Hepatocyte (in vitro differentiated cells): ENCODE measurements around the gene HPX. TPM values are rescaled to one million over a fixed set of nuclear protein-coding genes. Genes with fewer than 3 reads are reported as not detected.

Experiments
- DNase-seq: peaks from one replicate; pipeline ENCODE4 v3.0.0-alpha.2; 2016; ENCODE audit warnings: low spot score
- H2AFZ ChIP-seq: fragments of 200-600 bp; sonication (generic); 2 replicates; pipeline ENCODE4 v1.6.0; 2016; ENCODE audit warnings: antibody characterized with exemption, mild to moderate bottlenecking
- H3K27ac ChIP-seq: fragments of 200-600 bp; sonication (generic); 2 replicates; pipeline ENCODE4 v1.5.1; 2016; ENCODE audit warnings: mild to moderate bottlenecking
- H3K27me3 ChIP-seq: fragments of 200-600 bp; sonication (generic); 2 replicates; pipeline ENCODE4 v1.6.1; 2016
- H3K36me3 ChIP-seq: fragments of 200-600 bp; sonication (generic); replicated peaks from 2 replicates; pipeline ENCODE4 v1.5.1; 2016; ENCODE audit warnings: low read depth; ENCODE audit not compliant: insufficient read depth
- H3K4me1 ChIP-seq: fragments of 200-600 bp; sonication (generic); 2 replicates; pipeline ENCODE4 v1.5.1; 2016; ENCODE audit warnings: mild to moderate bottlenecking, moderate library complexity; ENCODE audit not compliant: insufficient read depth
- H3K4me2 ChIP-seq: fragments of 200-600 bp; sonication (generic); 2 replicates; pipeline ENCODE4 v1.6.0; 2016
- H3K4me3 ChIP-seq: fragments of 200-600 bp; sonication (generic); 2 replicates; pipeline ENCODE4 v1.5.1; 2016; ENCODE audit warnings: mild to moderate bottlenecking
- H3K79me2 ChIP-seq: fragments of 200-600 bp; sonication (generic); 2 replicates; pipeline ENCODE4 v1.6.0; 2017; ENCODE audit warnings: mild to moderate bottlenecking
- H3K9me2 ChIP-seq: fragments of 200-600 bp; sonication (generic); replicated peaks from 2 replicates; pipeline ENCODE4 v1.6.0; 2017; ENCODE audit warnings: mild to moderate bottlenecking; ENCODE audit not compliant: insufficient read depth
- H3K9me3 ChIP-seq: fragments of 200-600 bp; sonication (generic); 2 replicates; pipeline ENCODE4 v1.5.1; 2016; ENCODE audit warnings: low read depth, mild to moderate bottlenecking
- H4K20me1 ChIP-seq: fragments of 200-600 bp; sonication (generic); 2 replicates; pipeline ENCODE4 v1.6.0; 2016; ENCODE audit warnings: mild to moderate bottlenecking; ENCODE audit not compliant: insufficient read depth, poor library complexity, severe bottlenecking
- EZH2 ChIP-seq: fragments of 200-600 bp; sonication (generic); IDR thresholded peaks from 2 replicates; pipeline ENCODE4 v1.6.1; 2016; ENCODE audit warnings: antibody characterized with exemption, mild to moderate bottlenecking, borderline replicate concordance
- EZH2phosphoT487 ChIP-seq: fragments of 200-600 bp; sonication (generic); IDR thresholded peaks from one replicate; pipeline ENCODE4 v1.6.1; 2018; ENCODE audit warnings: antibody characterized with exemption, mild to moderate bottlenecking, low read depth, moderate library complexity; ENCODE audit not compliant: unreplicated experiment, severe bottlenecking
- WGBS: methylation state at CpG from one replicate; pipeline ENCODE4 v1.1.6; 2016; ENCODE audit warnings: low lambda C conversion rate; ENCODE audit errors: missing lambda C conversion rate; 5-methylcytosine and 5-hydroxymethylcytosine counted together
- polyA plus RNA-seq: library from polyadenylated mRNA; unstranded; fragments of >200 nt; fragmentation: Nextera tagmentation; extraction: Ambion mirVana; gene quantifications from 2 replicates; pipeline ENCODE4 v1.2.1, GENCODE V29; 2016
- total RNA-seq: library from RNA; depleted of rRNA; stranded (reverse); fragments of >200 nt; gene quantifications from 2 replicates; pipeline ENCODE4 v1.2.3, GENCODE V29; 2014
- TF ChIP-seq, protein P1 (sequence below): fragments of 200-600 bp; sonication (generic); IDR thresholded peaks from 2 replicates; pipeline ENCODE4 v1.5.1; 2016; ENCODE audit warnings: antibody characterized with exemption, mild to moderate bottlenecking; ENCODE audit not compliant: poor library complexity

HPX gene
- total RNA-seq = 361 and 367 TPM in 2 replicates
- 229 and 358 TPM in 2 replicates for polyA plus RNA-seq

GRCh38 chr11:6440906-6441358 is at the start of gene HPX:
Gene HPX, minus strand, starts transcription at chr11:6440987. Its CDS starts 24 bp downstream, at chr11:6440963.
- Histone ChIP-seq H3K4me1 (peaks cover 20% of the 10 kb centered on the region), H3K79me2 (no peaks in the 10 kb centered on the region), H3K9me3 (no peaks in the 10 kb centered on the region), H3K36me3 (no peaks in the 10 kb centered on the region), H3K4me3 (no peak within 1 kb of the TSS), H3K4me2 (peak within 1 kb of the TSS; percentile 68), H4K20me1 (no peaks in the 10 kb centered on the region), H2AFZ (no peak within 1 kb of the TSS), H3K27me3 (no peaks in the 10 kb centered on the region), H3K9me2 (no peaks in the 10 kb centered on the region), H3K27ac (peak within 1 kb of the TSS; percentile 17)
- DNase-seq = no peak
- WGBS = 45% methylated on average over 3 of the region's 3 CpGs
- TF ChIP-seq EZH2phosphoT487 = no peak
- TF ChIP-seq, protein P1, sequence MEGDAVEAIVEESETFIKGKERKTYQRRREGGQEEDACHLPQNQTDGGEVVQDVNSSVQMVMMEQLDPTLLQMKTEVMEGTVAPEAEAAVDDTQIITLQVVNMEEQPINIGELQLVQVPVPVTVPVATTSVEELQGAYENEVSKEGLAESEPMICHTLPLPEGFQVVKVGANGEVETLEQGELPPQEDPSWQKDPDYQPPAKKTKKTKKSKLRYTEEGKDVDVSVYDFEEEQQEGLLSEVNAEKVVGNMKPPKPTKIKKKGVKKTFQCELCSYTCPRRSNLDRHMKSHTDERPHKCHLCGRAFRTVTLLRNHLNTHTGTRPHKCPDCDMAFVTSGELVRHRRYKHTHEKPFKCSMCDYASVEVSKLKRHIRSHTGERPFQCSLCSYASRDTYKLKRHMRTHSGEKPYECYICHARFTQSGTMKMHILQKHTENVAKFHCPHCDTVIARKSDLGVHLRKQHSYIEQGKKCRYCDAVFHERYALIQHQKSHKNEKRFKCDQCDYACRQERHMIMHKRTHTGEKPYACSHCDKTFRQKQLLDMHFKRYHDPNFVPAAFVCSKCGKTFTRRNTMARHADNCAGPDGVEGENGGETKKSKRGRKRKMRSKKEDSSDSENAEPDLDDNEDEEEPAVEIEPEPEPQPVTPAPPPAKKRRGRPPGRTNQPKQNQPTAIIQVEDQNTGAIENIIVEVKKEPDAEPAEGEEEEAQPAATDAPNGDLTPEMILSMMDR = no peak

GRCh38 chr11:6489306-6489705 is 48.5 kb upstream of the HPX start:
- H3K79me2 ChIP-seq = peaks cover 7% of the 10 kb centered on the region
- no peaks in the 10 kb centered on the region for H3K27me3 ChIP-seq
- WGBS = 54% methylated on average over 4 of the region's 4 CpGs
- no peaks in the 10 kb centered on the region for H3K9me3 ChIP-seq
- no peaks in the 10 kb centered on the region for H3K36me3 ChIP-seq
- DNase-seq = no peak
- TF ChIP-seq EZH2phosphoT487 = no peak
- TF ChIP-seq, protein P1 = no peak
- TF ChIP-seq EZH2 = no peak
- peaks cover 30% of the 10 kb centered on the region for H3K4me1 ChIP-seq
- H3K4me2 ChIP-seq = peak overlapping the region; percentile 68
- no peaks in the 10 kb centered on the region for H4K20me1 ChIP-seq
- H3K4me3 ChIP-seq = no peak overlapping the region
- no peaks in the 10 kb centered on the region for H3K9me2 ChIP-seq
- no peak overlapping the region for H2AFZ ChIP-seq
- H3K27ac ChIP-seq = peak overlapping the region; percentile 79

GRCh38 chr11:6488821-6489220 is 48.0 kb upstream of the HPX start:
- WGBS = 84% methylated on average over 3 of the region's 3 CpGs

More at GRCh38 chr11:6488821-6489220, 48.0 kb upstream of the HPX start:
- Histone ChIP-seq H4K20me1 (no peaks in the 10 kb centered on the region), H3K4me3 (no peak overlapping the region), H3K79me2 (peaks cover 9% of the 10 kb centered on the region), H2AFZ (no peak overlapping the region), H3K4me2 (peak overlapping the region; percentile 68), H3K9me2 (no peaks in the 10 kb centered on the region), H3K27me3 (no peaks in the 10 kb centered on the region), H3K27ac (peak overlapping the region; percentile 79), H3K36me3 (no peaks in the 10 kb centered on the region), H3K9me3 (no peaks in the 10 kb centered on the region), H3K4me1 (peaks cover 30% of the 10 kb centered on the region)
- TF ChIP-seq, protein P1 = no peak
- TF ChIP-seq EZH2 = no peak
- no peak for TF ChIP-seq EZH2phosphoT487
- no peak for DNase-seq
